Gastroesophageal sphincter (tissue), 3 donors: Measurements from ENCODE around the gene ITIH3.

ENCODE experiments used
- CTCF ChIP-seq, 4 experiments: fragments of 200-600 bp in 2 of 4; fragments of 450-650 bp in 2 of 4; sonication (generic) in 1 of 4; IDR thresholded peaks; one replicate each; pipeline ENCODE4 v1.5.1; 2017 to 2019; ENCODE audit warnings: antibody characterized with exemption in 4 of 4, mild to moderate bottlenecking in 2 of 4, moderate library complexity in 2 of 4
- EP300 ChIP-seq: sonication (generic); formaldehyde crosslinking; IDR thresholded peaks from one replicate; pipeline ENCODE4 v1.6.1; 2017; ENCODE audit warnings: antibody characterized with exemption, mild to moderate bottlenecking
- POLR2A ChIP-seq, 2 donors: fragments of 450-650 bp; IDR thresholded peaks; one replicate each; pipeline ENCODE4 v1.6.1; 2017; ENCODE audit warnings: antibody characterized with exemption in 2 of 2, mild to moderate bottlenecking in 2 of 2, moderate library complexity in 1 of 2
- POLR2AphosphoS5 ChIP-seq: sonication (generic); formaldehyde crosslinking; IDR thresholded peaks from one replicate; pipeline ENCODE4 v1.6.1; 2017; ENCODE audit warnings: antibody characterized with exemption

DNA sequence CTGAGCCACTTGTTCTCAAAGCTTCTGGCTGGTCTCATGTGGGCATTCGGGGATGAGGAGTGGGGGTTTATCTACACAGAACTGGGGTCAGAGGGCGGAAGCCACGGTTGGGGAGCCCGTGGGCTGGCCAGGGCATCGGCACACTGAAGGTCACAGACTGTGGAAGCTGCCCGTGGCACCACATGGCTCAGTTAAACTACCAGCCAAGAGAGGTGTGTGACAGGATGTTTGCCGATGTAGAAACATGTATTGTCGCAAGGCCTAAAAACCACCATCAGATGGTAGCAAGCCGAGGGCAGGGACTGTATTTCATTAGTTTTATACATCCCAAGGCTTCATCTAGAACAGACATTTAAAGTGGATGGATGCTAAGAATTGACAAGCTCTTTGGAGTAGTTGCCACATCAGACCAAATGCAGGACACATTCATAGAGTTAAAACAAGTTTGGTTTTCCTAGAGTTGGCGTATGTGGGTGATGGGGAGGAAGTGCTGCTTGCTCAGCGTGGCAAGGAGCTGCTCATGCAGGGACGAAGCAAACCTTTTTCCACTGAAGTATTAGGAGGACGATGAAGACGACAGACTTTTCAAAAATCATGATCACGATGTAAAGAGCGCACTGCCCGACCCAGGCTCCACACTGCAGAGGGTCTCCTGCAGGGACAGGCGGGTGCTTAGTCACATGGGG is 49.8 kb downstream of the ITIH3 start:
- TF ChIP-seq CTCF (IDR thresholded peaks at IDR 0.05) (no peak), POLR2A (IDR thresholded peaks at IDR 0.05) (no peak), EP300 (no peak), POLR2AphosphoS5 (no peak)
